AG04450 (cell line): Measurements from ENCODE around the gene LHFPL3. TPM values are rescaled to one million over a fixed set of nuclear protein-coding genes. Genes with fewer than 3 reads are reported as not detected.

Source experiments
- CTCF ChIA-PET: fragments of 300-600, 350-600 bp; formaldehyde crosslinking; extraction: SDS; loops from one replicate; lab custom pipeline; 2022; ENCODE audit warnings: antibody characterized with exemption, inconsistent platforms; lab: Charles Lee
- POLR2A ChIA-PET: fragments of 350-600 bp; formaldehyde crosslinking; extraction: SDS; loops from one replicate; lab custom pipeline; 2021; ENCODE audit warnings: antibody characterized with exemption, inconsistent platforms; lab: Yijun Ruan, JAX
- DNase-seq: peaks from one replicate; pipeline ENCODE4 v3.0.0-alpha.2; 2011; ENCODE audit warnings: low read depth, low spot score
- H3K27ac ChIP-seq: one replicate; pipeline ENCODE4 v1.5.1; 2012; ENCODE audit warnings: low read depth, low read length, control low read depth
- H3K27me3 ChIP-seq: one replicate; pipeline ENCODE4 v1.6.0; 2012; ENCODE audit warnings: low read length; ENCODE audit not compliant: control insufficient read depth, insufficient read depth
- H3K4me3 ChIP-seq: 2 replicates; pipeline ENCODE4 v1.5.1; 2011; ENCODE audit warnings: mild to moderate bottlenecking, low read depth, low read length, control low read depth
- H3K9me3 ChIP-seq: 2 replicates; pipeline ENCODE4 v1.5.1; 2012; ENCODE audit warnings: low read length; ENCODE audit not compliant: control insufficient read depth, insufficient read depth
- polyA plus RNA-seq: library from polyadenylated mRNA; depleted of rRNA; stranded (reverse); fragments of >200 nt; gene quantifications from 2 replicates; pipeline ENCODE4 v1.2.3, GENCODE V29; 2011
- TF ChIP-seq, protein P1 (sequence below): IDR thresholded peaks from 2 replicates; pipeline ENCODE4 v1.5.1; 2011; ENCODE audit warnings: low read depth, low read length, control low read depth, inconsistent platforms

LHFPL3 gene
- polyA plus RNA-seq, 1 experiment = not detected

DNA sequence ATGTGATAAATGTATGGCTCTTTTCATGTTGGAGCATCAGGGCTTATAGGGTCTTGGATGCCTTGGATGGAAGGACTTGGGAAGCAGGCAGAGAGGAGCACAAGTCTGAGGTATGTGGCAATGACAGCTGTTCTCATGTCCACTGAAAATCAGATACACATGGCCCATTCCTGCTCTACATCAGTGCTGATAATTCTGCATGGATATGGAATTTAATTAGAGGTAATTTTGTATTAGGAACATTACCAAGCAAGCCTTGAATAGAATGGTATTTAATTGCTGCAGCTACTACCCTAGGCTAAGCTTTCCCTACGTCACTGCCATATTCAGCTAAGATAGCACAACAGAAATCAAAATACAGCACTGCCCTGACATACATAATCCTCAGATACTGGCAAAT is 299.6 kb downstream of the LHFPL3 start:
- no peak for DNase-seq
- ChIA-PET CTCF (no interaction called here), POLR2A (no interaction called here)
- H3K27ac ChIP-seq = no peak overlapping the region
- no peaks in the 10 kb centered on the region for H3K27me3 ChIP-seq
- H3K4me3 ChIP-seq = no peak overlapping the region
- TF ChIP-seq, protein P1, sequence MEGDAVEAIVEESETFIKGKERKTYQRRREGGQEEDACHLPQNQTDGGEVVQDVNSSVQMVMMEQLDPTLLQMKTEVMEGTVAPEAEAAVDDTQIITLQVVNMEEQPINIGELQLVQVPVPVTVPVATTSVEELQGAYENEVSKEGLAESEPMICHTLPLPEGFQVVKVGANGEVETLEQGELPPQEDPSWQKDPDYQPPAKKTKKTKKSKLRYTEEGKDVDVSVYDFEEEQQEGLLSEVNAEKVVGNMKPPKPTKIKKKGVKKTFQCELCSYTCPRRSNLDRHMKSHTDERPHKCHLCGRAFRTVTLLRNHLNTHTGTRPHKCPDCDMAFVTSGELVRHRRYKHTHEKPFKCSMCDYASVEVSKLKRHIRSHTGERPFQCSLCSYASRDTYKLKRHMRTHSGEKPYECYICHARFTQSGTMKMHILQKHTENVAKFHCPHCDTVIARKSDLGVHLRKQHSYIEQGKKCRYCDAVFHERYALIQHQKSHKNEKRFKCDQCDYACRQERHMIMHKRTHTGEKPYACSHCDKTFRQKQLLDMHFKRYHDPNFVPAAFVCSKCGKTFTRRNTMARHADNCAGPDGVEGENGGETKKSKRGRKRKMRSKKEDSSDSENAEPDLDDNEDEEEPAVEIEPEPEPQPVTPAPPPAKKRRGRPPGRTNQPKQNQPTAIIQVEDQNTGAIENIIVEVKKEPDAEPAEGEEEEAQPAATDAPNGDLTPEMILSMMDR = no peak
- no peaks in the 10 kb centered on the region for H3K9me3 ChIP-seq

DNA sequence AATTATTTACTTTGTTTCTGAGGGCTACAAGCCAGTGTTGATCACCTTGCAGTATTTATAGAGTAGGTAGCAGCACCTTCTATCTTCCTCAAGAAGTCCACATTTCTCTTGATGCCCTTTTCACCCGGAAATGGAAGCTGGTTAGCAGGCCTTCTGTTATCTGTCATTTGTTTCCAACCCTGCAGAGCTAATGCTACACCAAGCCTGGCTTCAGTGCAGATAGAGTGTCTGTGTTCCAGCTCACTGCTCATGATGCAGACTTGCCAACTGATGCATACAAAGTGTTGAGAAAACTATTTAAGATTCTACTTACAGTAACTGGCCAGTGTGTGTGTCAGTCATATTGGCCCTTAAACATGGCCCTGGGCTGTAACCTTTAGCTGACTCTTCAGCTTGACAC is 301.0 kb downstream of the LHFPL3 start:
- CTCF ChIA-PET = no interaction called here
- Histone ChIP-seq H3K27ac (no peak overlapping the region), H3K9me3 (no peaks in the 10 kb centered on the region), H3K27me3 (no peaks in the 10 kb centered on the region), H3K4me3 (no peak overlapping the region)
- no peak for DNase-seq
- POLR2A ChIA-PET = no interaction called here
- TF ChIP-seq, protein P1 = no peak

DNA sequence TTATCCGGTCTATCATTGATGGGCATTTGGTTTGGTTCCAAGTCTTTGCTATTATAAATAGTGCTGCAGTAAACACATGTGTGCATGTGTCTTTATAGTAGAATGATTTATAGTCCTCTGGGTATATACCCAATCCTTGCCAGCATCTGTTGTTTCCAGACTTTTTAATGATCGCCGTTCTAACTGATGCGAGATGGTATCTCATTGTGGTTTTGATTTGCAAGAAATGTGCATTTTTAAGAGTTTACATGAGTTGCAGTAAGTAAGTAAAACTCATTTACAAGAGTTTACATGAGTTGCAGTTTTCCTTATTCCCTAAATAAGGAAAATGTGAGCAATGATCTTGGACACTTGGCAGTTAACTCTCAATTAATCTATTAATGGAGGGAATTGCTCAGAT is 312.1 kb downstream of the LHFPL3 start:
- Histone ChIP-seq H3K27me3 (no peaks in the 10 kb centered on the region), H3K4me3 (no peak overlapping the region), H3K27ac (no peak overlapping the region), H3K9me3 (no peaks in the 10 kb centered on the region)
- no peak for DNase-seq
- TF ChIP-seq, protein P1 = no peak
- CTCF ChIA-PET = no interaction called here
- POLR2A ChIA-PET = no interaction called here

DNA sequence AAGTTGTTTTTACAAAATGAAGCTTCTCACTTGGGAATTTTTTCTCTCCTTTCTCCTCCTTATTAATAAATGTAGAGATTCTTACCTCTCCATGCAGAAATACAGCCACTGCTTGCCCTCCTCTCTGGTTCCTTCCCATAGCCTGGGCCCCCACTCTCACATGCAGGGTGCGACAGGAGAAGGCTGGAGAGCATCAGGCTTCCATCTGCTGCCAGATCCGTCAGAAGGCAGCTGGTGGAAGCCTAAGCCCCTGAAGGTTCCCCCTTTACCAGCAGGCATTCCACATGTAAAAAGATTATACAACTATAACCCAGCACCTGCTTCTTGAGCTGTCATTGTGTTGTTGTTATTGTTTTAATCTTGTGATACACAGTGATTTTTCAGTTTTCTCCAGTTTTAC is 314.2 kb downstream of the LHFPL3 start:
- Histone ChIP-seq H3K27me3 (no peaks in the 10 kb centered on the region), H3K4me3 (no peak overlapping the region), H3K27ac (no peak overlapping the region), H3K9me3 (no peaks in the 10 kb centered on the region)
- no peak for DNase-seq
- TF ChIP-seq, protein P1 = no peak
- ChIA-PET CTCF (interaction anchor here (0.7 to 4.2 kb wide), 5 partner anchors 8 to 277 kb away, joined by 3 to 55 read pairs (median 4); no protein-coding TSS in a partner anchor), POLR2A (no interaction called here)

DNA sequence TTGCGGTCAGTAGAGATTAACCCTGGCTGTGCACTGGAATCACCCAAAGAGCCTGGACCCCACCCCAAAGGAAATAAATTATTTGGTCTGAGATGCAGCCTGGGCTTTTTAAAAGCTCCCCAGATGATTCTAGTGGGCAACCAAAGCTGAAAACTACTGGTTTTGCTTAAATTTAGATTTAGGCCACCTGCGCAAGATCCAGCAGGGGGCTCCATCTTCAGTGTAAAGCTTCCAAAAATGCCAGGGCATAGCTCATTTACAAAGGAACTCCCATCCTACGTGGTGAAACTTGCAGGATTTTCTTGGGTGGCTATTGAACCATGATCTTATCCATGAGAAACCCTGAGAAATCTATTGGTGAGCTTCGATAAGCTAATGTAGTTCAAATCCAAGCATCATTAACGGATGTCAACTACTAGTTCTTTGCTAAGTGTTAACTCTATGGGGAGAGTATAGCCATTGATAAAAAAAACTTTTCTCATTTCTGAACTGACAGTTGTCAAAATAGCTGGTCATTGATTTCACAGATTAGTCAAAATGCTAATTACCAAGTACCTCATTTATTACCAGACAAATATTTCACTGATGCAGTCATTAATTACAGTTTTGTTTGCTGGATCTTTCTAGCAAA is 315.3 kb downstream of the LHFPL3 start:
- DNase-seq = no peak
- CTCF ChIA-PET = interaction anchor here (0.6 to 4.2 kb wide), 9 partner anchors 13 to 410 kb away, joined by 3 to 55 read pairs (median 5); no protein-coding TSS in a partner anchor

More for the DNA sequence above, 315.3 kb downstream of the LHFPL3 start:
- H3K27ac ChIP-seq = no peak overlapping the region
- POLR2A ChIA-PET = no interaction called here
- H3K4me3 ChIP-seq = no peak overlapping the region
- no peaks in the 10 kb centered on the region for H3K9me3 ChIP-seq
- TF ChIP-seq, protein P1 = peak; percentile 60
- H3K27me3 ChIP-seq = no peaks in the 10 kb centered on the region
